Retinal pigment epithelial cell (primary cell): ENCODE results near the gene ADAMTS17.
A peak's percentile ranks its signal among the peaks of the same experiment; 100 is the strongest.

Source experiments
- DNase-seq: peaks from one replicate; pipeline ENCODE4 v3.0.0-alpha.2; 2010; ENCODE audit warnings: low read depth
- H3K4me3 ChIP-seq: 2 replicates; pipeline ENCODE4 v1.5.1; 2011; ENCODE audit warnings: mild to moderate bottlenecking, low read length, control low read depth, moderate library complexity
- TF ChIP-seq, protein P1 (sequence below): conservative IDR thresholded peaks from 2 replicates; pipeline ENCODE4 v1.5.1; 2011; ENCODE audit warnings: low read depth, low read length, control low read depth, inconsistent platforms

Gene ADAMTS17

DNA sequence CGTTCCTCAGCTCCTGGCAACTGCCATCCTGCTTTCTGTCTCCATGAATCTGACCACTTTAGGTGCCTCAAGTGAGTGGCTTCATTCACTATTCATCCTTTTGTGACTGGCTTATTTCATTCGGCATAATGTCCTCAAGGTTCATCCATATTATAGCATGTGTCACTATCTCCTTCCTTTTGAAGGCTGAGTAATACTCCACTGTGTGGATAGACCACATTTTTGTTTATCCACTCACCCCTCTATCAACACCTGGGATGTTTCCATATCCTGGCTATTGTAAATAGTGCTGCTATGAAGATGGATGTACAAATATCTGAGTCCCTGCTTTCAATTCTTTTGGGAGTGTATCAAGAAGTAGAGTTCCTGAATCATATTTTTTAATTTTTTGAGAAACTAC, 98.8 kb downstream of the ADAMTS17 start:
- H3K4me3 ChIP-seq: no peak overlapping the region
- TF ChIP-seq, protein P1, sequence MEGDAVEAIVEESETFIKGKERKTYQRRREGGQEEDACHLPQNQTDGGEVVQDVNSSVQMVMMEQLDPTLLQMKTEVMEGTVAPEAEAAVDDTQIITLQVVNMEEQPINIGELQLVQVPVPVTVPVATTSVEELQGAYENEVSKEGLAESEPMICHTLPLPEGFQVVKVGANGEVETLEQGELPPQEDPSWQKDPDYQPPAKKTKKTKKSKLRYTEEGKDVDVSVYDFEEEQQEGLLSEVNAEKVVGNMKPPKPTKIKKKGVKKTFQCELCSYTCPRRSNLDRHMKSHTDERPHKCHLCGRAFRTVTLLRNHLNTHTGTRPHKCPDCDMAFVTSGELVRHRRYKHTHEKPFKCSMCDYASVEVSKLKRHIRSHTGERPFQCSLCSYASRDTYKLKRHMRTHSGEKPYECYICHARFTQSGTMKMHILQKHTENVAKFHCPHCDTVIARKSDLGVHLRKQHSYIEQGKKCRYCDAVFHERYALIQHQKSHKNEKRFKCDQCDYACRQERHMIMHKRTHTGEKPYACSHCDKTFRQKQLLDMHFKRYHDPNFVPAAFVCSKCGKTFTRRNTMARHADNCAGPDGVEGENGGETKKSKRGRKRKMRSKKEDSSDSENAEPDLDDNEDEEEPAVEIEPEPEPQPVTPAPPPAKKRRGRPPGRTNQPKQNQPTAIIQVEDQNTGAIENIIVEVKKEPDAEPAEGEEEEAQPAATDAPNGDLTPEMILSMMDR: no peak
- no peak for DNase-seq

DNA sequence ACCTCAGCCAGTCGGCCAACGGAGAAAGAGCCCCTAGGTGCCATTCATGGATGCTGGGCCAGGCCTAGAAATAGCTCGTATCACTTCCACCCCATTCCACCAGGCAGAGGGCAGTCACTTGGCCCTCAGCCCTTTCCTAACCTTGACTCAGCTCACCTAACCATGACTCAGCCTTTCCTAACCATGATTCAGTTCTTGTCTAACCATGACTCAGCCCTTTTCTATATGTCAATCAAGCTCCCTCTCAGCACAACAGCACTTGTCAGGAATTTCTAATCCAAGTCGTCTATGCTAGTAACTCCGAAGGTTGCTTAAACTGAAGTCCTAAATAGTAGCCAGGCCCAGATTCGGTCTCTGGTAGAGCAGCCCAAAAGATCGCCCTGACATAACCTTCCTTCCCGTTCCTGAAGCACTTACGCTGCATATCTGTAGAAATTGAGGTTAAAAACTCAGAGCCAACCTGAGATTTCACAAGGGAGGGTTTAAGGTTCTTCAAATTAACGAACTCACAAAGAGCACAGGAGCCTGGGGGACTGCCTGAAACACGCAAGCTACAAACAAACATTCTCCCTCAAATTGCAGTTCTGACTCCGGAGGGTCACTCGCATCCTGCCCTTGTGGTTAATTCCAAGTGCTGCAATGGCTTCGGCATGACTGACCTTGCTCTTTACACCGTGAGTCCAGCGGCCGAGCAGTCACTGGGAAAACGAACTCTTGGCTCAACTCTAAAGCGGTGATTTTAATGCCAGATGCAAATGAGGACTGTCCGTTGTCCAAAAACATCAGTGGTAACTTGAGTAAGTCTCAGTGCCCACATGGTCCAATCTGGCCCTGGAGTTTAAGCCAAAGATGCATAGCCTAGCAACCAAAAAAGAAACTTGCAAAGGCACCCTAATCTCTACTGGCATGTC, 99.9 kb downstream of the ADAMTS17 start:
- DNase-seq: peak; percentile 52
- H3K4me3 ChIP-seq: no peak overlapping the region
- TF ChIP-seq, protein P1: no peak

DNA sequence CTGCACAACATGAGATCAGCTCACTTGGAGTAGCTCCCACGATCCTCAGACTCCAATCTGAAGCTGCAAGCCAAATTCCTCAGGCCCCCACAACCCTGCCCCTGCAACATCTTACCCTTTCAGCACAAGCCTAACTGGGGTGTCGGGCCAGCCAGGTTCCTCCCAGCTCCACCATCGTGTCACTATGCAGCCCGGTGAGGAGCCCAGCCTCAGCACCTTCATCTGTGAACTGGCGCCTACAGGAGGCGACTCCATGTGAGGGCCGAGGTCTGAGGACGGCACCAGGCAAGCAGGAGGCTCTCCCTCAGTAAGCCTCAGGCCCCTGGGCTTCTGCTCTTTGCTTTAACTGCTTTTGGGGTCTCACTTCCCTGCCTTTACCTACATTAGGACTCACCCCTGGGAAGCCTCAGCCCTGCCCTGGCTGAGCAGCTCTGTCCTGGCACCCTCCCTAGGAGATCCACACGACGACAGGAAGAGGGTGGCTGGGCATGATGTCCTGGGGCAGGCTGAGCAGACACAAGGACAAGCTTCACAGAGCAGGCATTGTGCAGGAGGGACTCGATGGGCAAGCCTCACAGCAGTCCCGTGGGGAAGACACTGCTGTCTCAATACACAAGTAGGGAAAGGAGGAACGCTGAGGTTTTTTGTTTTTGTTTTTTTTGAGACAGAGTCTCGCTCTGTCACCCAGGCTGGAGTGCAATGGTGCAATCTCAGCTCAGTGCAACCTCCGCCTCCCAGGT, 104.6 kb downstream of the ADAMTS17 start:
- H3K4me3 ChIP-seq: no peak overlapping the region
- DNase-seq: no peak
- TF ChIP-seq, protein P1: no peak

DNA sequence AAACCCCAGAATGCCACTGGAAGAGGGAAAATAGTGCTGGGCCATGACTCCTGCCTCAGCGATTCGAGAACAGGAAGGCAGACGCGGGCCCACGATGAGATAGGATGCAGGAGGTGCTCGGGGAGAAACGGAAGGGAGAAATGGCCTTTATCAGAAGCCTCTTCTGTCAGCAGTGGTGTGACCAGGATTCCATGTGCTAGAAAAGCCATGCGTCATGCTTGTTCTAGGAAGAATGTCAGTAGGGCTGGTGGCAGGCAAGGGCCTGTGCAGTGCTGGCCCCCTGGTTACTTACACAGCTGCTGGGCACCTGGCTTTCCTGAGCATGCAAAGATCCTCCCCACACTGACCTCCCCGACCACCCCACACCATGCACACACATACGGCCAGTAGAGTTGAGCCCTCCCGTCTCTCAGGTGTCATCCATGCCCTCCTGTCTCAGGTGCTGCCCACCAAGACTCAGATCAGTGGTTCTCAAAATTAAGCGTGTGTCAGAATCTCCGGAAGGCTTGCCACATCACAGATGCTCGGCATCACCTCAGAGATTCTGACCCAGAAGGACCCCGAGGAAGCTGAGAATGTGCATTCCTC, 106.7 kb downstream of the ADAMTS17 start:
- H3K4me3 ChIP-seq: no peak overlapping the region
- TF ChIP-seq, protein P1: no peak
- DNase-seq: no peak

DNA sequence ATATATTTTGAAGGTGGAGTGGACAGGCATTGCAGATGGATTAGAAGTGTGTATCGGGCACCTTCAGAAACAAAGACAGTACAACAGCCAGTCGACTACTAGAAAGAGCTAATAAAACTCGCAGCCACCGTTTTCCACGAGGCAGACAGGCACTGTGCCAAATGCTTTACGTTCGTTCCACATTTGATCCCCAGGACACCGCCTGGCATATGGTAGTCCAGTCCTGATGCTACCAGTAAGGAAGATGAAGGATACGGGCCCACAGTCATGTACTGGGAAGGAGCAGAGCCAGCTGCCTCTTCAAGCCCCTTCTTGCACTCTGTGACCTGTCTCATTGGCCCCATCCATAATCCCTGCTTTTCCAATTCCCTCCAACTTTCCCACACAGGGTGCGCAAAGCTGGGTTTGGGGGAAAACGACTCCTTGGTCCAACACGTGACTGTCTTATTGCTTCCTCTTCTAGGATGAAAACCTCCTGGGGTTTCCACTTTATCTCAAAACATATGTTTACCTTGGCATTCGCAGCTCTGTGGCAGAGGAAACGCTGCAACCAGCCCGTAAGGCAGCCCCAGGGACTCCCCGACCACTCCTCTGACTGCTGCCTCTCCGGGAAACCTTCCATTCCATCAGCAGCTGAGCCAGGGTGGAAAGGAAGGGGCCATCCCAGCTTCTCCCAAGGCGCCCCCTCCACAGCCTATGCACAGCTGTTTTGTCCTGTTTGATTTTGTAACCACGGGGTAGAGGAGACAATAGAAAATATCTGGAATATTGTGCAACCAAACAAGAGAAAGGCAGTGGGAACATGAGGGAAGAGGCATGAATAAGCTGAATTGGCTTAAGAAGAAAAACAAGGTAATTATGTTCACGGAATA, 107.4 kb downstream of the ADAMTS17 start:
- H3K4me3 ChIP-seq: no peak overlapping the region
- no peak for DNase-seq
- TF ChIP-seq, protein P1: no peak

DNA sequence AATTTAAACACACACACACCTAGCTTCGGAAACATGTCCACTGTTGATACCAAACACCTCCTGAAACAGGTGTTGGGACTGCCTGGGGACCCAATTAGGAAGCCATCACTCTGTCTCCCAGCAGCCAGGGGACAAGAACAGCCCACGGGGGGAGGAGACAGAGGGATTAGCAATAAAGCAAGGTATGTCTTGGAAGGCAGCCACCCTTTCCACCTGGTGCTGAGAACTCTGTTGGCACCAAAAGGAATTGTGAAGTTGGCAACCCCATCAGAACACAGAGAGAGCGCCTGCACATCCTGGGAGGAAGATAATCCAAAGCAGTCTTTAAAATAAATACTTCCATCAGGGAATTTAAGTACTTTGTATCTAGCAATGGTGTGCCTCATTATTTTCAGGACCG, 111.0 kb downstream of the ADAMTS17 start:
- TF ChIP-seq, protein P1: no peak
- no peak overlapping the region for H3K4me3 ChIP-seq
- no peak for DNase-seq
